Measurements from ENCODE around the gene AOX1.

DNA sequence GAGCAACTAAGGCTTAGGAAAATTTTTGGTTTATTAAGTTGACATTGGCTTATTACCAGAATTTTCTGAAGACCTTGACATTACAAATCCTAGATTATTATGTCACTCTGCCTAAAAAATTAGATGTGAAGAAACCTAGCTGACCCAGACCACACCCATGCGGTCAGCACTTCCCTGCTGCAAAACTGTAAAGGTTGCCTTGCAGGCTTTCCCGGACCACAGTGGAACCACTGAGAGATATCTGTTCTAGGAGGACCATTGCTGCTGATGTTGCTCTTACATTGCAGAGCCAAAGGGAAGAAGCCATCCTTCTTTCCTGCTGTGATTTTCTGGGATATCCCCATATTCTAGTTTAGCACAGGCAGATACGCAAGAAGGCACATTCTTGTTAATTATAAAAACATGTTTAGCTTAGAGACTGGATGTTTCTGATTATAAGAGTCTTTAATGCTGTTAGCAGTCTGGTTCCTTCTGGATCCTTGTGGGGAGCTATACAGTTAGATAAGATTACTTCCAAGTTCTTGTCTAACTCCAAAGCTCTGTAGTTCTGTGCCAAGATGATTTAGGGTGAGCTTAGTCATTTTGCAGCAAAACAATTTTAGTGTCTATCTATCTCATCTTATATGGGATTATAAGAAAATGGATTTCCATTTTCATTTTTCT, 70.2 kb downstream of the AOX1 start:
- no peak for TF ChIP-seq CTBP2 (IDR thresholded peaks at IDR 0.05; ENCODE audit: borderline replicate concordance, insufficient read depth, insufficient read length, low read length)
- TF ChIP-seq SP1 (IDR thresholded peaks at IDR 0.05; ENCODE audit: low read depth, low read length) = no peak
- TF ChIP-seq, protein P1, sequence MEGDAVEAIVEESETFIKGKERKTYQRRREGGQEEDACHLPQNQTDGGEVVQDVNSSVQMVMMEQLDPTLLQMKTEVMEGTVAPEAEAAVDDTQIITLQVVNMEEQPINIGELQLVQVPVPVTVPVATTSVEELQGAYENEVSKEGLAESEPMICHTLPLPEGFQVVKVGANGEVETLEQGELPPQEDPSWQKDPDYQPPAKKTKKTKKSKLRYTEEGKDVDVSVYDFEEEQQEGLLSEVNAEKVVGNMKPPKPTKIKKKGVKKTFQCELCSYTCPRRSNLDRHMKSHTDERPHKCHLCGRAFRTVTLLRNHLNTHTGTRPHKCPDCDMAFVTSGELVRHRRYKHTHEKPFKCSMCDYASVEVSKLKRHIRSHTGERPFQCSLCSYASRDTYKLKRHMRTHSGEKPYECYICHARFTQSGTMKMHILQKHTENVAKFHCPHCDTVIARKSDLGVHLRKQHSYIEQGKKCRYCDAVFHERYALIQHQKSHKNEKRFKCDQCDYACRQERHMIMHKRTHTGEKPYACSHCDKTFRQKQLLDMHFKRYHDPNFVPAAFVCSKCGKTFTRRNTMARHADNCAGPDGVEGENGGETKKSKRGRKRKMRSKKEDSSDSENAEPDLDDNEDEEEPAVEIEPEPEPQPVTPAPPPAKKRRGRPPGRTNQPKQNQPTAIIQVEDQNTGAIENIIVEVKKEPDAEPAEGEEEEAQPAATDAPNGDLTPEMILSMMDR (IDR thresholded peaks at IDR 0.05; ENCODE audit: control extremely low read depth in 1 of 3, insufficient read depth in 1 of 3, low read depth in 1 of 3, low read length in 3 of 3) = no peak
- TF ChIP-seq SIRT6 (IDR thresholded peaks at IDR 0.05; ENCODE audit: low read length) = no peak
